HL-60/S4 treated with retinoic acid at 250 ng/mL for 4 days and 3 days (cell line): Measurements from ENCODE around the gene THOC1.

Experiments
- in situ Hi-C: fragments of 300-500 bp; cut with MboI; formaldehyde crosslinking; loops from 2 replicates; pipeline ENCODE4 v1.7.0; 2022; ENCODE audit warnings: low sequenced_read_pairs

The THOC1 gene

GRCh38 chr18:285817-286216 is 18.0 kb upstream of the THOC1 start:
- in situ Hi-C loops: loop anchor here (5.0 kb wide), 1 partner anchor 331 kb away; no protein-coding TSS in a partner anchor

DNA sequence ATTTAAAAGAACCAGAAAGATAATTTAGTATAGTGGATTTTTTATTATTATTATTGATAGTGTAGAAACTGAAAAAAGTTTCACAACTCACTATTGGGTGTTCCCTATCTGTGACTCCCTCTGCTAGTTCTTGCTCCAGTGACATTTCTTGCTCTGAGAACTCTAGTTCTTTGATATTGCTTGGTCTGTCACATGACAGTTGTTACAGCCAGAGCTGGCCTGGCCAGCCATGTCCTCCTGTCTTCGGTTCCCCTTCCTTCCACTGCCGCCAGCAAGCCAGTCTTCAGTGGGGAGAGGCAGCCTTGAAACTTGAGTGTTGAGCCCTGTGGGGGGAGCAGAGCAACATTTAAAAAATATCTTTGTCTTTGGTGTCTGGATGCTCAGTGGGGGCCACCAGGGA is 7.6 kb upstream of the THOC1 start:
- in situ Hi-C loops: no loop called here

DNA sequence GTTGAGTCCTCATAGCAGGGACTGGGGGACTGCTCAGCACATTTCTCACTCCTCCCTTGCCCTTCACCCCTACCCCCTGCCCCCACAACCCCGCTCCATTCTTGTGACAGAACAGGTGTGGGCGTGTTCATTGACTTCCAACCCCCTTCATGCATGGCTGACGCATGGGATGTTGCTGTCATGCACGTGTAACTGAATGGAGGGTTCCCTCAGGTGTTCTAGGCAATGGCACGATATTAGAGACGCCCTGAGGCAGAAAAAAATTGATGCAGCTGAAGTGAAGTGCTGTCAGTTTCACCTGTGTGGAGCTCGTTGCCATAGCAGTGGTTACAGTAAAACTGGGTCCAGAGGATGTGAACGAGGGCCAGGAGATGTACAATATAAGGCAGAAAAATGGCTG is 6.5 kb upstream of the THOC1 start:
- in situ Hi-C loops: no loop called here

- in situ Hi-C loops: no loop called here
Observed at GRCh38 chr18:273525-273924, 5.7 kb upstream of the THOC1 start.

DNA sequence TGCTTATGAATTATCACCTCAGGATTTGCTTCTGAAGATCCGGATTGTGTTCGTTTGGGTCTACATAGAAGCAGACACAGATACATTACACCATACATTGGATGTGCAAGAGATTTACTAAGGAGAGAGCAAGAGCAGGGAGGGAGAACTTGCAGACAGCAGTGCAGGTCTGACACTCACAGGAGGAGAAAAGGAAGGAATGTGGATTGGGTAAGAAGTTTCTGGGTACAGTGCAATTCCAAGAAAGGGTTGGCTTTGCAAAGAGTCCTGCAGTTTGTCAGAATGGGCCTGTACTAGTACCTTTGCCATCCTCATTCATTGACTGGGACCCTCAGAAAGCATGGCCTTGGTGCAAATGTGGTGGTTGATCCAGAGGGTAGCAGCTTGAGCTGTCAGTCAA is 4.8 kb upstream of the THOC1 start:
- in situ Hi-C loops: no loop called here

GRCh38 chr18:269480-270095 is 1.7 kb upstream of the THOC1 start:
- in situ Hi-C loops: no loop called here

- in situ Hi-C loops: no loop called here
Observed at GRCh38 chr18:267380-267687, 513 bp downstream of the THOC1 start.

- in situ Hi-C loops: no loop called here
Observed at GRCh38 chr18:261398-262073, 6.3 kb downstream of the THOC1 start.

GRCh38 chr18:260547-260946 is 7.3 kb downstream of the THOC1 start:
- in situ Hi-C loops: no loop called here

- in situ Hi-C loops: no loop called here
Observed at GRCh38 chr18:255171-255570, 12.7 kb downstream of the THOC1 start.

DNA sequence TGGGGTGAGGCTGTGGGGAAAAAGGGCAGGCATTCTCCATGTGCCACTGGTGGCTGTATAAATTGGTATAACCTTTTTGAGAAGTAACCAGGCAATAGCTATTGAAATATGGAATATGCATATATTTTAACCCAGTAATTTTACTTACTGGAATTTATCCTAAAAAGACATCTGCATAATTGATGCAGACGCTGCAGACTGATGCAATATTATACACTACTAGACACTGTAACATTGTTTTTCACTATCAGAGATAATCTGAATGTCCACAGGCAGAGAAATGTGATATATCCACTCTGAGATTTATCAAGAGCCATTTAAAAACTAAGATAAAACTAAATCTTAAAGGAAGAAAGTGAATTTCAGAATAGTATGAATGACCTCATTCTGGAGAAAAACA is 14.7 kb downstream of the THOC1 start:
- in situ Hi-C loops: no loop called here

DNA sequence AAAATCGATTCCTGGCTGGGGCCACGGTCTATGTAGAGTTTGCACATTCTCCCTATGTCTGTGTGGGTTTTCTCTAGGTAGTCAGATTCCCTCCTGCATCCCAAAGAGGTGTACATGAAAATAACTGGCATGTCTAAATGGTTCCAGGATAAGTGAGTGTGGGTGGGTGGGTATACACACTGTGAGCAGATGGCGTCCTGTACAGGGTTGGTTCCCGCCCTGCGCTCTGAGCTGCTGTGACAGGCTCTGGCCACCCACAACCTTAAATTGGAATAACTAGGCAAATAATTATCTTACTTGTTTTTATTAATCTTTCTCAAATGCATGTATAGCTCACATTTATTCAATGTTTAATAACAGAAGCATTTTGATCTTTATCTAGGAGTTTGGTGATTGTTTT is 16.3 kb downstream of the THOC1 start:
- in situ Hi-C loops: no loop called here

GRCh38 chr18:250685-251084 is 17.2 kb downstream of the THOC1 start:
- in situ Hi-C loops: no loop called here

DNA sequence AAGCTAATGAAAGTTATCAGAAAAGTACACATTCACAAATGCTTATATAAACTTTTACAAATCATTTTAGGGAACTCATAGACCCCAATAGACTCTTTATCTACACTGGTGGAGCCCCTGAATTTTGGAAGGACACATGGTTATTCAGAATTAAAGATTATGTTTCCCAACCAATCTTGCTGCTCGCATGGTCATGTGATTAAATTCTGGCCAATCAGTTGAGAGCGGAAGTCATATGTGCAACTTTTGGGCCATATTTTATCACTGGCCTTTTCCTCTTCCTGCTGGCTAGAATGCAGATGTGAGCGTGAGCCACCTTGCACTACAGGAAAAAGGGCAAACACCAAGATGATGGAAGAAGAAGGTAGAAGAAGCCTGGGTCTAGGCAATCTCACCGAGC is 19.8 kb downstream of the THOC1 start:
- in situ Hi-C loops: no loop called here

DNA sequence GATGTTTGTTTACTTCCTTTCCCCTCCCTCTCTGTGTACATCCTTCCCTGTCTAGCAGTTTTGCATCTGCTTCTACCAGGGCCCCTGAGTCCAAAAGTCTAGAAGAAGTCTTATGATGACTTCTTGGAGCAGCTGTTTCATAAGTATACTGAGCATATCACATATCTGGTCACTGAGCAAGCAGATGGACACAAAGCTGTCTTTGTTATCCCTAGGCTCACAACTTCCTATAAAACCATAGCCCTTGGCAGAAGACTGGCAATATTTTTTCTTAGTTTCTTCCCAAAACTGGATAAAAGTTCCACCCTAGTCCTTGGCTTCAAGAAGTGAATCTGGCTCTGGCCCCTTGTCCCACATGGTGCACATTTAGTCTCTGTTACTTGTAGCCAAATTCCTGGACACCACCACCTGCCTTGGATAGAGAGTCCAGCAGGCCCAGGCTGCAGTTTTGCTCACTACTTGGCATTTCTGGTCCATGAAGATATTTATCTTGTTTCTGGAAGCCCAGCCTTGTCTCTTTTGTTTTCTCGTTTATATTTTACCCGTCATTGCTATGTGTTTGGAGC is 22.5 kb downstream of the THOC1 start:
- in situ Hi-C loops: no loop called here

GRCh38 chr18:240175-240574 is 27.7 kb downstream of the THOC1 start:
- in situ Hi-C loops: no loop called here

DNA sequence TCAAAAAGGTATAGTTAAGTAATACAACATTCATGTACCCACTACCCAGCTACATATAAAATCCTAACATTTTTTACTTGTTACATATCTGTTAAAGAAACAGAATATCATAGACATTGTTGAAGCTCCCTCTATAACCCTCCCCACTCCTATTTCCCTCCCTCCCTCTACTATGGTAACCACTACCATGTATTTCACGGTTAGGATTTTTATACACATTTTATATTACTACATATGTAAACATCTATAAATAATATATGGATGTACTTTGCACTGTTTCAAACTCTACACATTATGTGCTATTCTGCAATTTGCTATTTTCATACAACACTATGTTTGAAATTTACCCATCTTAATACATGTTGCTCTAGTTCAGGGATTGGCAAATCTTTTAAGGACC is 36.3 kb downstream of the THOC1 start:
- in situ Hi-C loops: no loop called here

DNA sequence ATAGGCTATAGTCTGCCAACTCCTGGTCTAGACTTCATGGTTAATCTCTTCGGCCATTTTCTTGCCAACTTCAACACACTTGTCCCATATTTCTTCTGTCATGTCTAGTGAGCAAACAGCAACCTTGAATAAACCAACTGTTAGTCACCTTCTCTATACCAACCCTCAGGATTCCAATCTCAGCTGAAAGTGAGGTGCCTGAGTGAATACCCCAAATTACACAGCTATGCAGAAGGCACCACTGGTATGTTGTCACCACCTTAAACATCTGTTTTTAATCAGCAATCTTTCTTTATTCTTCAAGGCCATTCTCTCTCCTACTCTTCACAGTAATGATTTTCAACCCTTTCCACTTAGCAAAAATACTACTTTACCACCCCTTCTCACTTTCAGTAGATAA is 39.3 kb downstream of the THOC1 start:
- in situ Hi-C loops: no loop called here

GRCh38 chr18:227902-228301 is 39.9 kb downstream of the THOC1 start:
- in situ Hi-C loops: no loop called here

DNA sequence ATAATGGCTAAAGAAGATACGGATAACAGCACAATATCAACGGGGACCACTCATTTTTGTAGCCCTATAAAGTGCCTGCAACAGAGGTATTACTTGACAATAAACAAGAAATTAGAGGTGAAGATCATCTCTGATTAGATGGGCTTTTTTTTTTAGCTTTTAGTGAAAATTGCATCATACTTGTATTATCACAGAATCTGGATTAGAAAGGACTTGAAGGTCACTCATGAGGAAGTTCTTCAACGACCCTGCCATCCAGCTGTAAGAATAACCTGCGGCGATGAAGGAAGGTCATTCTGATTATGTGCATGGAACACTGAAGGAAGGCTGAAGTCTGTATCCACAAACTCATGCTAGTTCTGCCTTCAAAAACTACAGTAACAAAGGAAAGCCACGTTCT is 40.5 kb downstream of the THOC1 start:
- in situ Hi-C loops: no loop called here

DNA sequence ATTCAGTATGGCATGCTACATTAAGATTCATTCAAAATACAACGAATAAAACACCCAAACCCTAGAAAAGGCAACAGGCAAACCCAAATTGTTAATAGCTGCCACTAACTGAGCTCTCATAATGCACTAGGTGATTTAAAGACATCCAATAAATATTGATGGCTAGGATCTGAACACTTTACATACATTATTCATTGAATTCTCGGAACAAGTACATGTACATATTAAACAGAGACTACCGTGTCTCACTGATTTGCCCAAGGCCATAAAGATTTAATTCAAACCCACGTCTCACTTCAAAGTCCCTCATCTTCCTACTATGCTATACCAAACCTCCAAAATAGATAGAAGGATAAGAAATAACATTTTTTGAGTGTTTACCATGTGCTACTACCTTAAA is 42.1 kb downstream of the THOC1 start:
- in situ Hi-C loops: no loop called here

DNA sequence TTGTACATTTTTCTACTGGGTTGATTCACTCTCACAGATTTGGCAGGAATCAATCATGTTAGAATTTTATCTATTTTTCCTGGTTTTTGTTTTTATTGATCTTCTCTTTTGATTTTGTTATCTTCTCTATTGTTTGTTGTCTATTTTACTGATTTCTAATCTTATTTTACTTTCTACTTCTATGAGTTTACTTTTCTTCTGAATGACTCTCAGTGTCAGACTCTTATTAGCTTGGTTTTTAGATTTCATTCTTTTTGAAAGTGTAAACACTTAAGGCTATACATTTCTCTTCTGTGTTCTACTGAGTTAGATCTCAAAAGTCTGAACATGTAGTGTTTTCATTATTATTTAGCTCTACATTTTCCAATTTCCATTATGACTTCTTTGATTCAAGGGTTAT is 47.1 kb downstream of the THOC1 start:
- in situ Hi-C loops: no loop called here
